Measurements from ENCODE around the gene COIL. TPM values are rescaled to one million over a fixed set of nuclear protein-coding genes. Genes with fewer than 3 reads are reported as not detected.

The COIL gene
- total and polyA plus RNA-seq, 2 donors (not counting 3 experiments of a cell fraction or from before 2014, with no cell fraction given): 4.2 to 20.6 TPM

DNA sequence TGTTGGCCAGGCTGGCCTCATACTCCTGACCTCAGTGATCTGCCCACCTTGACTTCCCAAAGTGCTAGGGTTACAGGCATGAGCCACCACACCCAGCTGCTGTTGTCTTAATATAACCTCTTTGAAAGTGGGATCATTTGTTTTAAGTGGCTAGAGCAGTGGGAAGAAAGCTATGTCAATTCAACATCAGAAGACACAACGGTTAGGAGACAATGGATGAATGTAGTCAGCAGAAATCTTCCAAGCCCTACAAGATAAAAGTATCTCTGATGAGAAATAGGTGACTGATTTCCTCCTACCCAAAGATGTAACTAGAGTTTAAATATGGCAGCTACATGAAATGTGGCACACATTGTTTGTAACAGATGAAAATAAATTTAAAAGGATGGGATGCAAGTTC is 27.0 kb downstream of the COIL start:
- Histone ChIP-seq H3K9ac (replicated peaks; ENCODE audit: extremely low read depth, insufficient read depth, low read length) (no peak overlapping the region), H3K4me2 (ENCODE audit: insufficient read depth, low read length) (no peak overlapping the region), H3K79me2 (ENCODE audit: control insufficient read depth, insufficient read depth, low read length) (no peaks in the 10 kb centered on the region), H3K27ac (ENCODE audit: insufficient read depth, low read depth, low read length) (no peak overlapping the region), H2AFZ (ENCODE audit: low read depth, low read length) (no peak overlapping the region), H3K4me3 (replicated peaks in 1 of 3; ENCODE audit: insufficient read depth in 1 of 3, low read depth in 1 of 3, low read length in 3 of 3) (no peak overlapping the region), H3K36me3 (ENCODE audit: control insufficient read depth in 2 of 2, extremely low read depth in 1 of 2, insufficient read depth in 2 of 2, low read length in 2 of 2) (peaks cover 2% of the 10 kb centered on the region in 2 experiments), H3K27me3 (ENCODE audit: control insufficient read depth in 2 of 2, insufficient read depth in 2 of 2, low read length in 2 of 2) (no peaks in the 10 kb centered on the region), H3K9me1 (replicated peaks; ENCODE audit: control insufficient read depth, extremely low read depth, insufficient read depth, low read length) (no peaks in the 10 kb centered on the region), H4K20me1 (replicated peaks; ENCODE audit: control insufficient read depth, extremely low read depth, insufficient read depth, low read length) (no peaks in the 10 kb centered on the region), H3K4me1 (ENCODE audit: control insufficient read depth, extremely low read depth, insufficient read depth, low read length) (peaks cover 21% of the 10 kb centered on the region), H3K9me3 (replicated peaks; ENCODE audit: control insufficient read depth, insufficient read depth, low read length) (peaks cover 1% of the 10 kb centered on the region)
- intact Hi-C loops (cut with micrococcal nuclease): no loop called here
- ChIA-PET CTCF (interaction anchor here (1.2 kb wide), 1 partner anchor 14 kb away, joined by 3 read pairs; no protein-coding TSS in a partner anchor), POLR2A (no interaction called here)
- FAIRE-seq: no peak
- no TSS peak for BruUV-seq (replicated peaks)
- no peak for TF ChIP-seq EZH2 (IDR thresholded peaks at IDR 0.05; ENCODE audit: borderline replicate concordance, low read depth, low read length, severe bottlenecking)
- TF ChIP-seq POLR2AphosphoS5 (IDR thresholded peaks at IDR 0.05; ENCODE audit: insufficient read depth, low read depth, low read length): no peak
- TF ChIP-seq FOS (IDR thresholded peaks at IDR 0.05; ENCODE audit: borderline replicate concordance, insufficient read depth, low read length): no peak
- TF ChIP-seq MYC (IDR thresholded peaks at IDR 0.05; ENCODE audit: low read depth, low read length): no peak
- TF ChIP-seq, protein P1, sequence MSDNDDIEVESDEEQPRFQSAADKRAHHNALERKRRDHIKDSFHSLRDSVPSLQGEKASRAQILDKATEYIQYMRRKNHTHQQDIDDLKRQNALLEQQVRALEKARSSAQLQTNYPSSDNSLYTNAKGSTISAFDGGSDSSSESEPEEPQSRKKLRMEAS (IDR thresholded peaks at IDR 0.05; ENCODE audit: insufficient read depth, insufficient read length): no peak
- dilution Hi-C loops (cut with MboI; ENCODE audit: extremely low pct_ligation_motif_present, low sequenced_read_pairs): no loop called here
- DNase-seq (ENCODE audit: low read depth, low spot score): no peak

DNA sequence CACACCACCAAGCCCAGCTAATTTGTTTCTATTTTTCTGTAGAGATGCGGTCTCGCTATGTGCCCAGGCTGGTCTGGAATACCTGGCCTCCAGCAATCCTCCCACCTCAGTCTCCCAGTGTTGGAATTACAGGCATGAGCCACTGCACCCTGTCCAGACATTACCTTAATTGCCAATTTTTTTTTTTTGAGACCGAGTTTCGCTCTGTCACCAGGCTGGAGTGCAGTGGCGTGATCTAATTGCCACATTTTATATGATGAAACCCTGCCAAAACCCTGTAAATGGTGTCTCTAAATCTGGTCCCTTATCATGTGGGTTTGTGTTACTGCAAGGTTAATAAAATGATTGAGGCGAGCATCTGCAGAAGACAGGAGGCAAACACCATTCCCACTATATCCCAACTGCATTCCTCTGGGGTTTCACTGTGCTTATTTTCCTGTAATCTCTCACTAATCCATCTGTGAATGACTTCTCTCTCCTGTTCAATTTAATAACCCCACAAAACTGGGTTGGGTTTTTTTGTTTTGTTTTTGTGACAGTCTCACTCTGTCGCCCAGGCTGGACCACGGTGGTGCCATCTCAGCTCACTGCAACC is 27.6 kb downstream of the COIL start:
- H3K27ac ChIP-seq (ENCODE audit: insufficient read depth, low read depth, low read length): no peak overlapping the region
- no peak for DNase-seq (ENCODE audit: low read depth, low spot score)
- peaks cover 1% of the 10 kb centered on the region for H3K9me3 ChIP-seq (replicated peaks; ENCODE audit: control insufficient read depth, insufficient read depth, low read length)
- no peak overlapping the region for H2AFZ ChIP-seq (ENCODE audit: low read depth, low read length)
- ChIA-PET CTCF (interaction anchor here (0.8 to 1.2 kb wide), 2 partner anchors 14 to 113 kb away, joined by 3 read pairs; no protein-coding TSS in a partner anchor), POLR2A (no interaction called here)
- H3K27me3 ChIP-seq (ENCODE audit: control insufficient read depth in 2 of 2, insufficient read depth in 2 of 2, low read length in 2 of 2): no peaks in the 10 kb centered on the region
- H3K9ac ChIP-seq (replicated peaks; ENCODE audit: extremely low read depth, insufficient read depth, low read length): no peak overlapping the region
- H4K20me1 ChIP-seq (replicated peaks; ENCODE audit: control insufficient read depth, extremely low read depth, insufficient read depth, low read length): no peaks in the 10 kb centered on the region
- no TSS peak for BruUV-seq (replicated peaks)
- no peak for FAIRE-seq
- H3K79me2 ChIP-seq (ENCODE audit: control insufficient read depth, insufficient read depth, low read length): no peaks in the 10 kb centered on the region
- no peak overlapping the region for H3K4me3 ChIP-seq (replicated peaks in 1 of 3; ENCODE audit: insufficient read depth in 1 of 3, low read depth in 1 of 3, low read length in 3 of 3)
- TF ChIP-seq, protein P2, sequence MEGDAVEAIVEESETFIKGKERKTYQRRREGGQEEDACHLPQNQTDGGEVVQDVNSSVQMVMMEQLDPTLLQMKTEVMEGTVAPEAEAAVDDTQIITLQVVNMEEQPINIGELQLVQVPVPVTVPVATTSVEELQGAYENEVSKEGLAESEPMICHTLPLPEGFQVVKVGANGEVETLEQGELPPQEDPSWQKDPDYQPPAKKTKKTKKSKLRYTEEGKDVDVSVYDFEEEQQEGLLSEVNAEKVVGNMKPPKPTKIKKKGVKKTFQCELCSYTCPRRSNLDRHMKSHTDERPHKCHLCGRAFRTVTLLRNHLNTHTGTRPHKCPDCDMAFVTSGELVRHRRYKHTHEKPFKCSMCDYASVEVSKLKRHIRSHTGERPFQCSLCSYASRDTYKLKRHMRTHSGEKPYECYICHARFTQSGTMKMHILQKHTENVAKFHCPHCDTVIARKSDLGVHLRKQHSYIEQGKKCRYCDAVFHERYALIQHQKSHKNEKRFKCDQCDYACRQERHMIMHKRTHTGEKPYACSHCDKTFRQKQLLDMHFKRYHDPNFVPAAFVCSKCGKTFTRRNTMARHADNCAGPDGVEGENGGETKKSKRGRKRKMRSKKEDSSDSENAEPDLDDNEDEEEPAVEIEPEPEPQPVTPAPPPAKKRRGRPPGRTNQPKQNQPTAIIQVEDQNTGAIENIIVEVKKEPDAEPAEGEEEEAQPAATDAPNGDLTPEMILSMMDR (IDR thresholded peaks at IDR 0.05; ENCODE audit: extremely low read depth in 1 of 2, insufficient read depth in 1 of 2, low read depth in 1 of 2, low read length in 2 of 2): no peak
- TF ChIP-seq MYC (IDR thresholded peaks at IDR 0.05; ENCODE audit: low read depth, low read length): no peak
- no peak for TF ChIP-seq JUN (IDR thresholded peaks at IDR 0.05; ENCODE audit: borderline replicate concordance, insufficient read depth, insufficient read length, low read depth)
- TF ChIP-seq, protein P1 (IDR thresholded peaks at IDR 0.05; ENCODE audit: insufficient read depth, insufficient read length): no peak
- no peak for TF ChIP-seq GATA2 (IDR thresholded peaks at IDR 0.05; ENCODE audit: insufficient read depth, insufficient read length, low read depth, low read length)
- TF ChIP-seq EZH2 (IDR thresholded peaks at IDR 0.05; ENCODE audit: borderline replicate concordance, low read depth, low read length, severe bottlenecking): no peak
- no peak for TF ChIP-seq POLR2A (IDR thresholded peaks at IDR 0.05; ENCODE audit: low read depth, low read length)
- no peak for TF ChIP-seq POLR2AphosphoS5 (IDR thresholded peaks at IDR 0.05; ENCODE audit: insufficient read depth, low read depth, low read length)
- no peak for TF ChIP-seq FOS (IDR thresholded peaks at IDR 0.05; ENCODE audit: borderline replicate concordance, insufficient read depth, low read length)
- intact Hi-C loops (cut with micrococcal nuclease) (no loop called here), dilution Hi-C loops (cut with MboI; ENCODE audit: extremely low pct_ligation_motif_present, low sequenced_read_pairs) (no loop called here)
- H3K4me2 ChIP-seq (ENCODE audit: insufficient read depth, low read length): no peak overlapping the region
- no peaks in the 10 kb centered on the region for H3K9me1 ChIP-seq (replicated peaks; ENCODE audit: control insufficient read depth, extremely low read depth, insufficient read depth, low read length)
- H3K4me1 ChIP-seq (ENCODE audit: control insufficient read depth, extremely low read depth, insufficient read depth, low read length): peaks cover 17% of the 10 kb centered on the region
- H3K36me3 ChIP-seq (ENCODE audit: control insufficient read depth in 2 of 2, extremely low read depth in 1 of 2, insufficient read depth in 2 of 2, low read length in 2 of 2): peaks cover 2% of the 10 kb centered on the region in 2 experiments
